SHP77 treated with DMSO at 0.1 percent for 48 hours (cell line): ENCODE results near the gene CYSRT1.

Source experiments
- DNase-seq: peaks from one replicate; lab custom pipeline; 2025; lab: John Stamatoyannopoulos, UW

The CYSRT1 gene

GRCh38 chr9:137212520-137212919 is 12.5 kb upstream of the CYSRT1 start:
- DNase-seq = no peak

DNA sequence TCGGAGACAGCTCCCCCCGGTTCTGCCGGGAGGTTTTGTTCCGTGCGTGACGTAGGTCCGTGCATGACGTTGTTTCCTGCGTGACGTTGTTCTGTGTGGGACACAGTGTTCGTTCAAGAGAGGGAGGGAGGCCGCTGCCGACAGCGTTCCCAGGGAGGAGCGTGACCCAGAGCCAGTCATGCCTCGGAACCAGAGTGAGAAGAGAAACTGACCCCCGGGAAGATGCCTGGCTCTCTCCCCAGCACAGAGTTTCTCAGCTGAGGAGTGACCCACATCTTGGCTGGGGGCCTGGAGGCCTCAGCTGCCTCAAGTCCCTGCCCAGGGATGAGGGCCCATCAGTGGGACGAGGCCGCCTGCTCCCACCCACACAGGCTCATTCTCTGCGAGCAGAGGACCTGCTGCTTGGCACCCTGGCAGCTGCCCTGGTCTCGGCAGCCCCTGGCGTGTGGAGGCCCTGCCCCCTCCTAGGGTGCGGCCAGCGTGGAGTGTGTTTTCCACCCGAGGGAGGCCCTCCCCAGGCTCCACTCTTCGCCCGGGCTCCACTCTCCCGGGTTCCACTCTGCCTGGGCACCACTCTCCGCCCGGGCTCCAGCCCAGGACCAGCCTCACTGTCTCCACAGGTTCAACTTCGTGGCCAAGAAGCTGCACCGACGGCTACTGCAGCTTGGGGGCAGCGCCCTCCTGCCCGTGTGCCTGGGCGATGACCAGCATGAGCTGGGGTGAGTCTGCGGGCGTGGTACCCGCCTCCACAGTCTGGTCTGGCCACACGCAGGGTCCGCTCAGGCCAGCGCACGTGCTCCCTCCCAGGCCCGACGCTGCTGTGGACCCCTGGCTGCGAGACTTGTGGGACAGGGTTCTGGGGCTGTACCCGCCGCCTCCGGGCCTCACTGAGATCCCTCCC is 11.6 kb upstream of the CYSRT1 start:
- no peak for DNase-seq

- DNase-seq = no peak
Measured at GRCh38 chr9:137214620-137215019, 10.4 kb upstream of the CYSRT1 start.

DNA sequence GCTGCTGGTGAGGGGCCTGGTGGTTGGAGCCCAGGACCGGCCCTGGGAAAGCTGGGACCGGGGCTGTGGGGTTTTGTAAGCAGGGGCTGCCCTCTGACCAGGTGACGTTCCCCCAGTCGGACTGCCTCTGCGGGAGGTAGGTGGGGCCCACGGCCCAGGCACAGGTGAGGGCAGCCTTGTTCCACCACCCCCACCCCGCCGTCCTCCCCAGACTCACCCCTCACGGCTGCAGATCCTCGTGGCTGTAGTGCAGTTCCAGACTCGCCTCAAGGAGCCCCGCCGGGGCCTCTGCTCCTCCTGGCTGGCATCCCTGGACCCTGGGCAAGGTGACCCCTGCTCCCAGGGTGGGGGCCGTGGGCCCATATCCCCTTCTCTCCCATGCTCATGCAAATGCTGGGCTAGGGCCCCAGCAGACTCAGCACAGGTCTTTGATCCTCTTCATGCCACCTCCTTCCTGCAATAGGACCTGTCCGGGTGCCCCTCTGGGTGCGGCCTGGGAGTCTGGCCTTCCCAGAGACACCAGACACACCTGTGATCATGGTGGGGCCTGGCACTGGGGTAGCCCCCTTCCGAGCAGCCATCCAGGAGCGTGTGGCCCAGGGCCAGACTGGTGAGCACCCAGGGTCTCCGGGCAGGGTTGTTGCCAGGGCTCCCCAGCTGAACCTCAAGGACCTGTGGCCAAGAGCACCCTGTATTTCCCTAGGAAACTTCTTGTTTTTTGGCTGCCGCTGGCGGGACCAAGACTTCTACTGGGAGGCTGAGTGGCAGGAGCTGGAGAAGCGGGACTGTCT is 9.6 kb upstream of the CYSRT1 start:
- DNase-seq = no peak

GRCh38 chr9:137216188-137216965 is 8.6 kb upstream of the CYSRT1 start:
- DNase-seq = no peak

GRCh38 chr9:137217276-137218211 is 7.4 kb upstream of the CYSRT1 start:
- no peak for DNase-seq

DNA sequence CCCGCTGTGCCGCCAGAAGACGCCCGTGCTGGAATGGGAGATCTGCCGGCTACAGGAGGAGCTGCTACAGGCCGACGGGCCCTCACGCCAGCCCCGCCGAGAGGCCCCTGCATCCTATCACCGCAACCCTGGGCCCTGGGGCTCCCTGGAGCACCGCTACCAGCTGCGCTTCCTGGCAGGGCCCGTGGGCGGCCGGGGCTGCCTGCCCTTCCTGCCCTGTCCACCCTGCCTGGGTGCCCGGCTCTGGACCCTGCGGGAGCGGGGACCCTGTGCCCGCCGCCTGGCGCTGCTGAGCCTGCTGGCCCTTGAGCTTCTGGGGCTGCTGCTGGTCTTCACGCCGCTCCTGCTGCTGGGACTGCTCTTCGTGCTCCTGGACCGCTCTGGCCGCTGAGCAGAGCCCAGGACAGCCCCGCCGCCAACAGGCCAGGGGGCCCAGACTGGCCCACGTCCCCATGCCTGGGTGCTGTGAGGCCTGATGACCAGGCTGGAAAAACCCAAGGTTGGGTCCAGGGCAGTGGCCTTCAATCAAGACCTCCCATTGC is 6.7 kb upstream of the CYSRT1 start:
- DNase-seq = no peak

DNA sequence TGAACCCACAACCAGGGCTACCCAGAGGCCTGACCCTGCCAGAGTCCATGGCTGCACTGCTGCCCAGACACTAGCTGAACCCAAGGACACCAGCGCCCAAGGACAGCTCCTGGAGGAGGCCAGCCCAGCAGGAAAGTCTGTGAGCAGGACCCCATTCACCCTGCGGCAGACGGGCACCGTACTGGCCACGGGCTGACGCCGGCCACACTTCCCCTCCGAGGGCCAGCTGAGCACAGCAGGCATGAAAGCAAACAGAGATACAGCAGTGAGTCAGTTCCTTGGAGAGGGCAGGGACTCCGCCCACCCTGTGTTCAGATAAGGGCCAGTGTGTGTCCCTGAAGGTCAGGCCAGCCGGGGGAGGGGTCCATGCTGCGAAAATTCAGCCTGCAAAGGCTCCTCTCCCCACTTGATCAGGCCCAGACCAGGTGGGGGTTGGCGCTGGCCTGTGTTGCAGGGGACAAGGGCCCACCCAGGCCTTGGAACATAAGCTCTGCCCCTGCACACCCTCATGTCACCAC is 6.2 kb upstream of the CYSRT1 start:
- no peak for DNase-seq

GRCh38 chr9:137219757-137220316 is 5.1 kb upstream of the CYSRT1 start:
- no peak for DNase-seq

- DNase-seq = no peak
Measured at GRCh38 chr9:137220317-137221094, 4.5 kb upstream of the CYSRT1 start.

DNA sequence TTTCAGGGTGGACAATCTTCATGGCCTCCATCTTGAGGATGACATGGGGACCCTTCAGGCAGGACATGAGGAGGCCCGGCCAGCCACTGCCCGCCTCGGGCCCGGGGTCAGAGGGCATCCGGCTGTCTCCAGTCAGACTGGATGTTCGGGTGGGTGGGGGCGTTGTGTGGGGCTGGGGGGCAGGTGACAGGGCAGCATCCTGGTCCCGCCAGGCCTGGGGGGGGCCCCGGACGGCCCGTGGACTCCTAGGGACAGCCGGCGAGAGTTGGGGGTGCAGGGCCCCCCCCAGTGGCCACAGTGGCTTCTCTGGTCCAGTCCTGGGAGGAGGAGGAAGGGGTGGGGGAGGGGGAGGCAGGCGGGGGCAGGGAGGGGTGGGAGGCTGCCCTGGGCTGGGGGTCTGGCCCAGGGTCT is 3.9 kb upstream of the CYSRT1 start:
- DNase-seq = no peak

GRCh38 chr9:137221506-137222111 is 3.4 kb upstream of the CYSRT1 start:
- DNase-seq = no peak

GRCh38 chr9:137222190-137223077 is 2.5 kb upstream of the CYSRT1 start, which contains the start of gene RNF208:
TSS of gene RNF208 (minus strand) at chr9:137222240. CDS start at chr9:137221212, 1,028 bp downstream.
- no peak for DNase-seq

DNA sequence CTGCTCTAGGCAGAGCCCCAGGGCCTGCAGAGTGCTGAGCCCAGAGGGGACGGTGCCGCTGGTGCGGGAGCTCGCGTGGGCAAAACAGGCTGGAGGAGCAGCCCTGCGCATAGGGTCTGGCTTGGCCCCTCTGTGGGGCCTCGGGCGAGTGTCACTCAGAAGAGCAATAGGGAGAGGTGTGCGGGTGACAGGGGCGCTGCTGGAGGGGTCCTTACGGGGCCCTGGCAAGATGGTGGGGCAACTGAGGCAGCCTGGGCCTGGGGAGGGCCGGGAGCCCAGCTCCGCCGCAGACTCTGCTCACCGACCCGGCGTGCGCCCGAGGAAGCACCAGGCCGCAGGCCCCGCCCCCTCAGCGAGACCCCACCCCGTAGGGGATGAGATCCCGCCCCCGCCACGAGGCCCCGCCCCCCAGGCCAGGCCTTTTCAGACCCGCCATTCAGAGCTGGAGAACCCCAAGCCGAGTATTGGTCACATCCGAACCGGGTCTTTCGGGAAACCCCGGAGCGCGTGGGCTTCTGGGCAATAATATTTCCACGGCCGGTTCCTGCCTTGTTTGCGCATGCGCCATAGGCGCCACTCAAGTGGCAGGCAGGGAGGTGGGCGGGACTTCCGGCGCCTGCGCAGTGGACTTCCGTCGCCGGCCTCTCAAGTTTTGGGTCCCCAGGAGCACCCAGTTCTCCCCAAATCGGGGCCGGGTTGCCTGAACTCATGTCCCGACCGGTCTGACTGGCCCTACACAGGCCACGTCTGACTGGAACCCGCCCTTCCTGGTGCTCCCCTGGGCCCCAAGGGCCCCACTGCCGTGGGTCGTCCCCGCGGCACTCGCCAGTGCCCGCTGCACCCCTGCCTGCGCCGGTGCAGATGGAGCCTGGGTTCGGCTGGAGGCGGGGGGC is 1.6 kb upstream of the CYSRT1 start:
- peak; percentile 79 for DNase-seq

DNA sequence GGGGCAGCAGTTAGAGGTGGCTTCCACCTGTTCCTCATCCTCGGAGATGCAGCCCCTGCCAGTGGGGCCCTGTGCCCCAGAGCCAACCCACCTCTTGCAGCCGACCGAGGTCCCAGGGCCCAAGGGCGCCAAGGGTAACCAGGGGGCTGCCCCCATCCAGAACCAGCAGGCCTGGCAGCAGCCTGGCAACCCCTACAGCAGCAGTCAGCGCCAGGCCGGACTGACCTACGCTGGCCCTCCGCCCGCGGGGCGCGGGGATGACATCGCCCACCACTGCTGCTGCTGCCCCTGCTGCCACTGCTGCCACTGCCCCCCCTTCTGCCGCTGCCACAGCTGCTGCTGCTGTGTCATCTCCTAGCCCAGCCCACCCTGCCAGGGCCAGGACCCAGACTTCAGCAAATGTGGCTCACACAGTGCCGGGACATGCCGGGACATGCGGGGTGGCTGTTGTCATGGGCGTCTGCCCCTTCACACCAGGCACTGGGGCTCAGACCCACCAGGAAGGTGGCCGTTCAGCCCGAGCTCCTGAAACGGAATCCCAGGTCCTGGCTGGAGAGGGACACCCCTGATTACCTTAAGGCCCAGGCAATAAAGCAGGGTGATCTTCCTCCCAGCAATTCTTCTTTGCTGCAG is 841 bp downstream of the CYSRT1 start:
- no peak for DNase-seq

DNA sequence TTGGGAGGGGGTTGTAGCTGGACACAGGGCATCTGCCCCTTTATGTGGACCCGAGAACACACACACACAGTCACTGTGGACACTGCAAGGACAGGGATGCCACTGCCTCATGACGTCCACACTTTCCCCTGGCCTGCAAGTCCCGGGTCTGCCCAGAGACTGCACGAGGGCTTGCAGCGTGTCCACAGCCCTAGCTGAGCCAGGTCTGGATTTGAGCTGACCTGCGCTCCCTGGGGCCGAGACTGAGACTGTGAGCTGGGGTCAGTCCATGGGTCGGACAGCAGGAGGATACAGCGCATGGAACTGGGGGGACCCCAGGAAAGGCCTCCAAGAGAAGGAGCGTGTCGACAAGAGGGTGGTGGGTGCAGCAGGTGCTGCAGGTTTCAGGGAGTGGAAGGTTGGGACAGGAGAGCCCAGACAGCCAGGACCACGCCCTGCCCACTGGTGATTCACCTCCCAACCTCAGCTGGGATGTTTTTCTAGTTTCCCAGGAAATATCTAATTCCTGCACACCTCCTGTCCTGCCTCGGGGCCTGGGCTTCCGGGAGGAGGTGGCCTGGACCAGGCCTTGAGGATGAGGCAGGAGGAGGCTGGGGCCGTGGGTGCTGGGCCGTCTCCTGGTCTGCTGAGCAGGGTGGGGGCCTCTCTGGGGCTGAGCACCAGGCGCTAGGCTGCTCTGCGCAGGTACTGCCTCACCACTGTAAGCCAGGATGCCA is 1.5 kb downstream of the CYSRT1 start:
- DNase-seq = no peak
